Activated CD4-positive, alpha-beta T cell treated with anti-CD3 and anti-CD28 coated beads, Interleukin-2, amount 50 U/mL, for 24 hours (primary cell): ENCODE data around the gene LTB4R.
"Not testable (repeated sequence)": the region's sequence is repeated elsewhere in the genome, so short reads cannot be mapped to it uniquely, and the experiment has no call there.

ENCODE experiments used
- DNase-seq, 2 donors: peaks; one replicate each; pipeline ENCODE4 v3.0.0-alpha.2; 2020; ENCODE audit warnings: low read depth in 1 of 2, low spot score in 1 of 2

Gene LTB4R

GRCh38 chr14:24339284-24340151 is 28.2 kb downstream of the LTB4R start, which contains the start of gene RIPK3:
Gene RIPK3, minus strand, starts transcription at chr14:24339991. Its CDS starts 165 bp downstream, at chr14:24339826.
- peak; percentile 32 to 60 for DNase-seq

GRCh38 chr14:24340606-24341005 is 29.3 kb downstream of the LTB4R start:
- DNase-seq: no peak

- no peak for DNase-seq
Measured at GRCh38 chr14:24342889-24343288, 31.6 kb downstream of the LTB4R start.

- no peak for DNase-seq
Measured at GRCh38 chr14:24343795-24344660, 32.7 kb downstream of the LTB4R start.

- no peak for DNase-seq
Measured at GRCh38 chr14:24347134-24347533, 35.8 kb downstream of the LTB4R start.

GRCh38 chr14:24348186-24348585 is 36.9 kb downstream of the LTB4R start:
- no peak for DNase-seq

GRCh38 chr14:24349742-24350141 is 38.4 kb downstream of the LTB4R start:
- DNase-seq: no peak

GRCh38 chr14:24351517-24351916 is 40.2 kb downstream of the LTB4R start:
- no peak for DNase-seq

GRCh38 chr14:24353559-24354481 is 42.5 kb downstream of the LTB4R start:
- DNase-seq: no peak

GRCh38 chr14:24354482-24354825 is 43.2 kb downstream of the LTB4R start:
- not testable (repeated sequence) for DNase-seq

- DNase-seq: no peak
Measured at GRCh38 chr14:24355009-24355408, 43.7 kb downstream of the LTB4R start.

GRCh38 chr14:24356208-24356607 is 44.9 kb downstream of the LTB4R start:
- no peak for DNase-seq

GRCh38 chr14:24360281-24360680 is 49.0 kb downstream of the LTB4R start:
- no peak for DNase-seq

GRCh38 chr14:24361326-24361725 is 50.0 kb downstream of the LTB4R start:
- DNase-seq: no peak

GRCh38 chr14:24362241-24362960 is 51.1 kb downstream of the LTB4R start:
- no peak for DNase-seq

- DNase-seq: no peak
Measured at GRCh38 chr14:24363401-24363800, 52.1 kb downstream of the LTB4R start.

GRCh38 chr14:24364841-24365240 is 53.5 kb downstream of the LTB4R start:
- DNase-seq: no peak

GRCh38 chr14:24365600-24366412 is 54.5 kb downstream of the LTB4R start:
- peak in 1 of 2 donors; percentile 48 for DNase-seq

GRCh38 chr14:24366413-24366720 is 55.1 kb downstream of the LTB4R start:
- DNase-seq: no peak
